GM12872 (cell line): ENCODE measurements around the gene CREB3L4.
A peak's percentile ranks its signal among the peaks of the same experiment; 100 is the strongest.

Experiments
- CTCF ChIP-seq: IDR thresholded peaks from 3 replicates; pipeline ENCODE4 v1.5.1; 2011; ENCODE audit warnings: low read depth, mild to moderate bottlenecking, low read length, moderate library complexity; ENCODE audit not compliant: insufficient read depth

The CREB3L4 gene

GRCh38 chr1:153946622-153947241 lies 21.0 kb upstream of the CREB3L4 start, which contains the start of gene DENND4B:
Gene DENND4B (minus strand): TSS chr1:153946718. CDS start chr1:153944374, 2,344 bp downstream.
- peak; percentile 90 for TF ChIP-seq CTCF

GRCh38 chr1:153951183-153951582 lies 16.5 kb upstream of the CREB3L4 start:
- TF ChIP-seq CTCF, result no peak

- TF ChIP-seq CTCF, result no peak
Measured at GRCh38 chr1:153951801-153952200, 15.9 kb upstream of the CREB3L4 start.

- TF ChIP-seq CTCF, result no peak
Measured at GRCh38 chr1:153953859-153954365, 13.8 kb upstream of the CREB3L4 start.

- TF ChIP-seq CTCF, result no peak
Measured at GRCh38 chr1:153954826-153955225, 12.9 kb upstream of the CREB3L4 start.

- no peak for TF ChIP-seq CTCF
Measured at GRCh38 chr1:153956997-153957715, 10.5 kb upstream of the CREB3L4 start.

GRCh38 chr1:153957744-153958110 lies 10.0 kb upstream of the CREB3L4 start:
- no peak for TF ChIP-seq CTCF
